HepG2 (cell line): ENCODE measurements around the gene ZBED6. TPM values are rescaled to one million over a fixed set of nuclear protein-coding genes. Genes with fewer than 3 reads are reported as not detected.

Experiments
- ATAC-seq: fragments of 200-7000 bp; cut with Tn5 transposase; 3 replicates; pipeline ENCODE4 v1.9.1; 2020; ENCODE audit warnings: mild to moderate bottlenecking, moderate library complexity
- BruUV-seq: library from RNA; stranded (reverse); fragments of 400-500 nt; replicated peaks from 2 replicates; lab custom pipeline; 2021; lab: Mats Ljungman, UMichigan
- CTCF ChIA-PET: fragments of 300-600 bp; formaldehyde crosslinking; extraction: SDS; loops from one replicate; lab custom pipeline; 2021; ENCODE audit warnings: low total read pairs, inconsistent platforms, low intra/inter-chr PET ratio; lab: Yijun Ruan, JAX
- POLR2A ChIA-PET: fragments of 350-600 bp; sonication (Branson Sonifier 250); formaldehyde crosslinking; loops from one replicate; lab custom pipeline; 2020; ENCODE audit warnings: antibody characterized with exemption, inconsistent platforms; lab: Yijun Ruan, JAX
- DNase-seq: peaks from one replicate; pipeline ENCODE4 v3.0.0-alpha.2; 2015; ENCODE audit warnings: low spot score
- FAIRE-seq: peaks from 3 replicates; lab custom pipeline; 2011; peaks lifted over from hg19 to GRCh38; lab: Jason Lieb, UNC
- H2AFZ ChIP-seq: one replicate; pipeline ENCODE4 v1.6.1; 2011; ENCODE audit warnings: low read length, inconsistent platforms
- H3K27ac ChIP-seq: fragments of 300-600 bp; 3 replicates; pipeline ENCODE4 v1.8.0; 2011; ENCODE audit warnings: mixed run types, mild to moderate bottlenecking, mixed read lengths, low read length, inconsistent platforms; ENCODE audit not compliant: insufficient read depth; ENCODE audit errors: extremely low read length
- H3K27me3 ChIP-seq, 2 experiments: fragments of 200-600 bp in 1 of 2; 2 replicates in 1 of 2; 3 replicates in 1 of 2; pipeline versions ENCODE4 v1.6.0 to v1.8.0; 2011; ENCODE audit warnings: low read length in 2 of 2, mild to moderate bottlenecking in 2 of 2, moderate library complexity in 2 of 2, inconsistent platforms in 1 of 2; ENCODE audit not compliant: insufficient read depth in 2 of 2, control insufficient read depth in 1 of 2
- H3K36me3 ChIP-seq, 2 experiments: fragments of 200-600 bp in 1 of 2; replicated peaks in 1 of 2; 2 replicates in 1 of 2; 3 replicates in 1 of 2; pipeline versions ENCODE4 v1.5.1 to v1.8.0; 2011; ENCODE audit warnings: low read length in 2 of 2, inconsistent platforms in 1 of 2; ENCODE audit not compliant: insufficient read depth in 2 of 2, control insufficient read depth in 1 of 2
- H3K4me1 ChIP-seq: 2 replicates; pipeline ENCODE4 v1.5.1; 2012; ENCODE audit warnings: low read length, inconsistent platforms; ENCODE audit not compliant: insufficient read depth
- H3K4me2 ChIP-seq: 2 replicates; pipeline ENCODE4 v1.6.0; 2011; ENCODE audit warnings: low read depth, low read length, inconsistent platforms
- H3K4me3 ChIP-seq, 3 experiments: fragments of 200-600 bp in 1 of 3; sonication (generic), shearing (Covaris generic) in 1 of 3; replicated peaks in 1 of 3; 2 replicates each; pipeline ENCODE4 v1.5.1; 2011 to 2016; ENCODE audit warnings: low read length in 3 of 3, inconsistent platforms in 2 of 3, low read depth in 2 of 3, mild to moderate bottlenecking in 2 of 3, control low read depth in 1 of 3, mixed read lengths in 1 of 3; ENCODE audit not compliant: insufficient read depth in 1 of 3
- H3K79me2 ChIP-seq: one replicate; pipeline ENCODE4 v1.6.1; 2011; ENCODE audit warnings: low read length, inconsistent platforms; ENCODE audit not compliant: insufficient read depth
- H3K9ac ChIP-seq: 2 replicates; pipeline ENCODE4 v1.6.0; 2011; ENCODE audit warnings: mild to moderate bottlenecking, low read depth, low read length, inconsistent platforms; ENCODE audit not compliant: insufficient read depth
- H3K9me3 ChIP-seq: 2 replicates; pipeline ENCODE4 v1.5.1; 2012; ENCODE audit warnings: mild to moderate bottlenecking, low read length
- H4K20me1 ChIP-seq: 2 replicates; pipeline ENCODE4 v1.6.0; 2011; ENCODE audit warnings: inconsistent platforms, mild to moderate bottlenecking, low read length, moderate library complexity; ENCODE audit not compliant: insufficient read depth
- ATF3 ChIP-seq: sonication (generic); formaldehyde crosslinking; IDR thresholded peaks from 2 replicates; pipeline ENCODE4 v1.4.0; 2020; ENCODE audit warnings: missing genetic modification reagents
- GABPA ChIP-seq, 2 experiments: IDR thresholded peaks; 2 replicates each; pipeline ENCODE4 v1.6.1; 2011 to 2016; ENCODE audit warnings: low read depth in 2 of 2, low read length in 1 of 2, missing biosample characterization in 1 of 2, missing genetic modification characterization in 1 of 2
- HMGXB3 ChIP-seq: sonication (generic); formaldehyde crosslinking; IDR thresholded peaks from 2 replicates; pipeline ENCODE4 v1.4.0; 2020; ENCODE audit warnings: missing genetic modification reagents, borderline replicate concordance
- HNRNPL ChIP-seq: fragments of 200-400 bp; formaldehyde crosslinking; IDR thresholded peaks from 2 replicates; pipeline ENCODE4 v1.6.1; 2017; ENCODE audit warnings: mild to moderate bottlenecking, low read depth, low read length
- IRX3 ChIP-seq: sonication (generic); formaldehyde crosslinking; IDR thresholded peaks from 2 replicates; pipeline ENCODE4 v1.8.1; 2023; ENCODE audit warnings: mild to moderate bottlenecking, low read depth, missing genetic modification reagents, borderline replicate concordance
- KDM4B ChIP-seq: sonication (generic); formaldehyde crosslinking; IDR thresholded peaks from 2 replicates; pipeline ENCODE4 v1.4.0; 2020; ENCODE audit warnings: missing genetic modification reagents
- LRRFIP1 ChIP-seq: sonication (generic); formaldehyde crosslinking; conservative IDR thresholded peaks from 2 replicates; pipeline ENCODE4 v1.4.0; 2020; ENCODE audit warnings: missing genetic modification reagents
- PAF1 ChIP-seq: IDR thresholded peaks from 2 replicates; pipeline ENCODE4 v1.6.1; 2016; ENCODE audit warnings: missing genetic modification reagents, missing compliant biosample characterization
- PAWR ChIP-seq: sonication (generic); formaldehyde crosslinking; IDR thresholded peaks from 2 replicates; pipeline ENCODE4 v1.4.0; 2020; ENCODE audit warnings: missing genetic modification reagents, mild to moderate bottlenecking, borderline replicate concordance
- SOX5 ChIP-seq: IDR thresholded peaks from 2 replicates; pipeline ENCODE4 v1.6.1; 2016; ENCODE audit warnings: borderline replicate concordance
- SRSF9 ChIP-seq: fragments of 200-400 bp; formaldehyde crosslinking; IDR thresholded peaks from 2 replicates; pipeline ENCODE4 v1.6.1; 2018; ENCODE audit warnings: borderline replicate concordance, mild to moderate bottlenecking, low read depth, low read length; ENCODE audit not compliant: insufficient read depth, poor library complexity, severe bottlenecking
- ZGPAT ChIP-seq: IDR thresholded peaks from 2 replicates; pipeline ENCODE4 v1.6.1; 2016; ENCODE audit warnings: mild to moderate bottlenecking
- ZNF224 ChIP-seq: sonication (generic); formaldehyde crosslinking; IDR thresholded peaks from 2 replicates; pipeline ENCODE4 v1.5.0; 2020; ENCODE audit warnings: mild to moderate bottlenecking, missing genetic modification reagents
- ZNF234 ChIP-seq: sonication (generic); formaldehyde crosslinking; conservative IDR thresholded peaks from 2 replicates; pipeline ENCODE4 v1.5.1; 2020; ENCODE audit warnings: mild to moderate bottlenecking, missing genetic modification reagents
- ZNF619 ChIP-seq: sonication (generic); formaldehyde crosslinking; IDR thresholded peaks from 2 replicates; pipeline ENCODE4 v1.4.0; 2020; ENCODE audit warnings: mild to moderate bottlenecking, missing genetic modification reagents
- ZNF644 ChIP-seq: IDR thresholded peaks from 2 replicates; pipeline ENCODE4 v1.6.1; 2016; ENCODE audit warnings: low read depth
- ZNF749 ChIP-seq: sonication (generic); formaldehyde crosslinking; IDR thresholded peaks from 2 replicates; pipeline ENCODE4 v1.8.0; 2022; ENCODE audit warnings: mild to moderate bottlenecking, missing genetic modification reagents, moderate library complexity, borderline replicate concordance
- ZNF777 ChIP-seq: sonication (generic); formaldehyde crosslinking; IDR thresholded peaks from 2 replicates; pipeline ENCODE4 v1.4.0; 2020; ENCODE audit warnings: missing genetic modification reagents
- WGBS: methylation state at CpG from one replicate; pipeline ENCODE4 v1.1.6; 2017; ENCODE audit warnings: low lambda C conversion rate; 5-methylcytosine and 5-hydroxymethylcytosine counted together
- in situ Hi-C: cut with HindIII; loops from 2 replicates; pipeline ENCODE4 v1.10.0; 2017; ENCODE audit warnings: low pct_unique_long_range_greater_than_20kb; ENCODE audit not compliant: extremely low pct_ligation_motif_present
- intact Hi-C: fragments of 100-400 bp; cut with micrococcal nuclease; formaldehyde crosslinking; loops from one replicate; pipeline ENCODE4 v1.10.0; 2022; ENCODE audit not compliant: unreplicated experiment
- polyA plus RNA-seq, 8 experiments: library from polyadenylated mRNA; depleted of rRNA in 3 of 8; stranded (reverse) in 7 of 8; unstranded in 1 of 8; fragments of >200 nt; fragmentation: Illumina TruSeq in 4 of 8; extraction: Trizol in 4 of 8; gene quantifications; 2 replicates each; pipeline versions ENCODE4 v1.2.1 to v1.2.3, GENCODE V29; 2011 to 2016; ENCODE audit warnings: low read depth in 4 of 8, missing spikeins in 1 of 8, mixed read lengths in 1 of 8; ENCODE audit not compliant: insufficient read depth in 1 of 8
- total RNA-seq, 5 experiments: library from RNA; depleted of rRNA; stranded (reverse); fragments of >200 nt; fragmentation: Illumina TruSeq; extraction: Trizol; gene quantifications; 2 replicates each; pipeline ENCODE4 v1.2.3, GENCODE V29; 2016; ENCODE audit warnings: low read depth in 1 of 5

ZBED6 gene
- total and polyA plus RNA-seq, 2 of the 13 experiments (the other 11 are each of a cell fraction or from before 2014, with no cell fraction given), result 9.3 to 12.5 TPM

GRCh38 chr1:203791498-203791897 is 3.9 kb upstream of the ZBED6 start:
- ChIA-PET CTCF (no interaction called here), POLR2A (no interaction called here)
- Histone ChIP-seq H3K4me1 (peaks cover 23% of the 10 kb centered on the region), H3K9ac (no peak overlapping the region), H3K79me2 (peaks cover 6% of the 10 kb centered on the region), H3K4me3 (no peak overlapping the region), H3K27ac (no peak overlapping the region), H3K27me3 (no peaks in the 10 kb centered on the region), H4K20me1 (no peaks in the 10 kb centered on the region), H3K9me3 (no peaks in the 10 kb centered on the region), H2AFZ (no peak overlapping the region), H3K36me3 (no peaks in the 10 kb centered on the region), H3K4me2 (peak overlapping the region; percentile 18; the same call in 1 of the 2 replicates)
- BruUV-seq, result no TSS peak
- intact Hi-C loops (no loop called here), in situ Hi-C loops (no loop called here)
- 39% methylated on average over 3 of the region's 3 CpGs for WGBS
- ATAC-seq (no peak), DNase-seq (no peak), FAIRE-seq (no peak)
- TF ChIP-seq KDM4B (CRISPR knock-in tag) (no peak), IRX3 (CRISPR knock-in tag) (no peak), SRSF9 (no peak), SOX5 (no peak), ZNF234 (CRISPR knock-in tag) (no peak), PAWR (no peak), ZNF777 (no peak), ZNF644 (CRISPR knock-in tag) (no peak), ZNF619 (CRISPR knock-in tag) (no peak), ZNF224 (CRISPR knock-in tag) (no peak), GABPA (IDR thresholded peaks at IDR 0.05; ENCODE audit: low read depth, low read length) (no peak), GABPA (CRISPR knock-in tag; IDR thresholded peaks at IDR 0.05; ENCODE audit: low read depth) (no peak), HNRNPL (no peak), ZGPAT (CRISPR knock-in tag) (no peak), LRRFIP1 (CRISPR knock-in tag) (no peak), PAF1 (CRISPR knock-in tag) (no peak), ZNF749 (CRISPR knock-in tag) (no peak), ATF3 (CRISPR knock-in tag) (no peak), HMGXB3 (CRISPR knock-in tag) (no peak)
